NK-92 treated with Interleukin-12 subunit alpha and Interleukin-12 subunit beta, amount 100 ng/mL, for 24 hours (cell line): ENCODE measurements around the gene SIRT7.
A peak's percentile ranks its signal among the peaks of the same experiment; 100 is the strongest.
"Not testable (repeated sequence)": the region's sequence is repeated elsewhere in the genome, so short reads cannot be mapped to it uniquely, and the experiment has no call there.

Experiments used
- DNase-seq: peaks from one replicate; lab custom pipeline; 2025; lab: John Stamatoyannopoulos, UW

SIRT7 gene

DNA sequence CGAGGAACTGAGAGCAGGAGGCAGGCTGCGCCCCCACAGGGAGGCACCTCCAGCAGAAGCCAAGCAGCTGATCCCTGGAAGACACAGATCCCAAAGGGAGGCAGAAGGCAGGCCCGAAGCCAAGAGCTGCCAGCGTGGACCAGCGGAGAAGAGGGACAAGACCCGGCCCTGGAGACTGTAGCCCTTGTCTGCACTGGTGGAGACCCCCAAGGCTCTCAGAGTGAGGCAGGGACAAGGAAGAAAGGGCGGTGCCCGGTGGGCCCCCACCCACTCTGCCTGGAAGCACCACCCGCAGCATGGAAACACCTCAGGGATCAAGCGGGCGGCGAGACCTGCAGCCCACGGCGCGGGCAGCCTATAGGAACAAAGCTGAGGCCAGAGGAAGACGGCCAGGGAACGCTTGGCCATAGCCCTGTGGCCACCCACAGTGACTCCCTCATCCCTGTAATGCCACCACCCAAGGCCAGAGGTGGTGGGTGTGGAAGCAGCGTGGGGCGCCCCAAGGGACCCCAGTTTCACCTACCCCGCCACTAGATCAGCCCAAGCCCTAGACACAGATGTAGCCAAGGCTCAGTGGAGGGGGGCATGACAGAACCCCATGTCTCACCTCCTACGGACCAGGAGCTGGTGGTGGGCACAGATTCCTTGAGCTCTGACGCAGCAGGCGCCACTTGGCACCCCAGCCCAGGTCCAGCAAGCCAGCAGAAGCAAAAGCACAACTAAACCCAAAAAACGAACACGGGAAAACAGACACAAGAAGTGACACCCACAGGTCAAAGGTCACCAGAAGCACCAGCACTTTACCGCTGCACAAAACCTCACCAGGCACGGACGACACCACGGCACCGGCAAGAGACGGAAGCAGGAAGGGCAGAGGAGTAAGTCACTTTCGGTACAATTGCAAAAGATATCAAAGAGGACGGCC, 2.9 kb upstream of the SIRT7 start:
- DNase-seq: no peak

- no peak for DNase-seq
Measured at GRCh38 chr17:81918832-81919545, 1.0 kb upstream of the SIRT7 start.

DNA sequence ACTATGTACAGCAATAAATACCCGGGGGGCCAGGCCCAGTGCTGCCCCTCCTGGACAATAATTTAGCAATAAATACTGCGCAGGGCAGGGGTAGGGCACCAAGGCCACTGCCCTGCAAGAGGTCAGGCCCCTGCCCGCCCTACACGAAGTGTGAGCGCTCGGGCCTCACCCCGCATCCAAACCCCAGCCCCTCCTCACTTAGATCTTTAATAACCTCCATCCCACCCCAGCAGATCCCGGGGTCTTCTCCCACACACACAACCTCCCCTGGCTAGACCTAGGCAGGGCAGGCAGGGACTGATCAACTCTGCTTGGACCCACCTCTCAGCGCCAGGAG, 325 bp upstream of the SIRT7 start:
- not testable (repeated sequence) for DNase-seq

- DNase-seq: no peak
Measured at GRCh38 chr17:81916234-81917001, 1.6 kb downstream of the SIRT7 start.

DNA sequence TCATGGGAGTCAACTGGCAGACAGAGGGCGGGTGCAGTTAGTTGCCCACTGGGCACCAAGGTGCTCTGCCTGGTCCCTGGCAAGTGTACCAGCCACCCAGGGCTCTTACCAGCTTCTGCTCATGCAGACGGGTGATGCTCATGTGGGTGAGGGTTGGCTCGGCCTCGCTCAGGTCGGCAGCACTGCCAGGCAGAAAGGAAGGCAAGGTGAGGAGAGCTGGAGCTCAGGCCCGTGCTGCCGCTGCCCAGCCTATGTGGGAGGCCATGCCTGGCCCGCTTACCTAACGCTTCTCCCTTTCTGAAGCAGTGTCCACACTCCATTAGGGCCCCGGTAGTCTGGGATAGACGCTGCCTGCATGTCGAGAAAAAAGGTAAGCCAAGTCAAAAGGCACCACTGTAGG, 2.6 kb downstream of the SIRT7 start:
- no peak for DNase-seq

DNA sequence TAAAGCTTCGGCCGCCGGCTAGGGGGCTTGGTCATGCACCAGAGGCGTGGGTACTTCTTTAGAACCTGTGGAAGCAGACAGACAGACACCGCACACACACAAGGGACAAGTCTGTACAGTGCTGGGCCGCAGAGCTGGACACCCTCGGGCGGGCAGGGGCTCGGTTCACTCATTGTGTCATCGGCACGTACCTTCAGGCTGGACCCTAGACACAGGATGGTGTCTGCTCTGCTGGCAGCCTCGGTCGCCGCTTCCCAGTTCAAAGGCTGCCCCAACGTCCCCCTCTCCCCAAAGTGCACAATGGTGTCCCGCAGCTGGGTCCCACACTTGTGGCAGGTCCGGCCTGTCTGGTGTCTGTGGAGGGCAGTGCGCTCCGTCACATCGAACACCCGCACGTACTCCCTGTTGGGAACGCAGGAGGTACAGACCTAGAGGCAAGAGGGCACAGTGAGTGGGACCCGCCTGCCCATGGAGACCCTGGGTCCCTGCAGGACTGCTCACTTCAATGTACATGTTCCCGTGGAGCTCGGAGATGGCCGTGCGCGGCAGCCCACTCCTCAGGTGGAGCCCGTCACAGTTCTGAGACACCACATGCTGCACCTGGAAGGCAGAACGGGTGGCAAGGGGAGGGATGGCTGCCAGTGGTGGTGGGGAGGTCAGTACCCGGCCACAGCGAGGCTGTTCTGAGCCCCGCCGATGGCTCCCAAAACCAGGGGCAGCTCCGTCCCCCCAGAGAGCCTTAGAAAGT, 3.7 kb downstream of the SIRT7 start:
- no peak for DNase-seq

DNA sequence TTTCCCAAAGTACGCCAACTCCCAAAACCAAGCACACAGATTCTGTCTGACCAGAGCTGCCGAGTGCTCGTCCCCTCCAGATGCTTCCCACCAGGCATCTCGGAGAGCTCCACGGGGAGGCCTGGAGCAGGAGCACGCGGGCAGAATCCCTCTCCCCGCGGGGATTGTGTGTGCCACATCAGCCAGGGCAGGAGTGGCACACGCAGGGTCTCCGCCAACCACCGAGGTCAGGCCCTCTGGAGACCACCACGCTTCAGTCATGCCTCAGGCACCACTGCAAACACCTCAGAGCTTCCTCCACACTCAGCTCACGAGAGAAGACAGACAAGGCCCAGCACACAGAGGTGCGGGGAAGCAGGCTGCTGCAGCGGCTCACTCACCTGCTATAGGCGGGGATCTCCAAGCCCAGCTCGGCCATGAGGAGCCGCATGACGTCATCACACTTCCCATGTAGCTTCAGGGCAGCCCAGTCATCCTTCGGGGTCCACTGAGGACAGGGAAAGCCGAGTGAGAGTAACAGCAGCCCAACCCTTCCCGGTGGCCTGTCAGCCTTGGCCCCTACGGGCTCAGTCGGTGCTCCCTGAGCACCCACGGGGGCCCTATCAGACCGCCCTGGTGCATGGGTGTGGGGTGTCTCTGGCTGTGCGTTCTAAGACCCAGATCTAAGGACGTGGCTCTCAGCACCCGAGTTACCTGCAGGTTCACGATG, 4.4 kb downstream of the SIRT7 start:
- no peak for DNase-seq

DNA sequence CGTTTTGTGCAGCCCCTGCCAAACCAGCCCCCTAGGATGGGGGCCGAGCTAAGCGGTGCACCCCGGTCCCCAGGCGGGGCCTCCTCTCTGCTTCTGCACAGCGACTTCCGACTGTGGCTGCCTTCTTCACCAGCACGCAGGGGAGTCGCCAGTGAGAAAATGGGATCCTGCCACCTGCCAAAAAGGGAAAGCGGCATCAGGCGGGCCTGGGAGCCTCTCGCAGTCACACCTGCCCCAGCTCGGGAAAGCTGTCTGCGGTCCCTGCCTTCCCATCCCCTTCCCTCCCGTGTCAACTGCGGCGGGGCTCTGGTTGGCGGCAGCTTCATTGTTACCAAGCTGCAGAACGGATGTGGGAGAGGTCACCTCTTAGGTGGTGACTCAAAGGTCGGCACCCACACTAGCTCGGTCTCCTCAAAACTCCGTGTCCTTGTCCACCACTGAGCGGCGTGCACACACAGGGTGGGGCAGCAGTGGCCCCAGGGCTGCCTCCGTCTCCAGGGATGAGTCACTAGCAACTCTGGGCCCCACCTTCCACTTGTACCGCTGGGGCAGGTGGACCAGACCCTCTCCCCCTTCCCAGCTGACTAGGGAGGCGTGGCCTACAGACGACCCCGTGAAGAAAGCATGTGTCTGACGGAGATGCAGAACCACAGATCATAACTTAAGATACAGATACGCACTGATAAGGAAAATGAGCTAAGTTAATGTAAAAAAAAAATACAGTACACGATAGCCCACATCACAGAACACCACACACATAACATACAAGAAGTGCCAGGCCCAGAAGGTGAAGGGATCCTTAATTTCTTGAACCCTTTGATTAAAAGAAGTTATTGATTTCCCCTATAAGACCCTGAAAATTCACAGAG, 5.3 kb downstream of the SIRT7 start:
- DNase-seq: no peak

DNA sequence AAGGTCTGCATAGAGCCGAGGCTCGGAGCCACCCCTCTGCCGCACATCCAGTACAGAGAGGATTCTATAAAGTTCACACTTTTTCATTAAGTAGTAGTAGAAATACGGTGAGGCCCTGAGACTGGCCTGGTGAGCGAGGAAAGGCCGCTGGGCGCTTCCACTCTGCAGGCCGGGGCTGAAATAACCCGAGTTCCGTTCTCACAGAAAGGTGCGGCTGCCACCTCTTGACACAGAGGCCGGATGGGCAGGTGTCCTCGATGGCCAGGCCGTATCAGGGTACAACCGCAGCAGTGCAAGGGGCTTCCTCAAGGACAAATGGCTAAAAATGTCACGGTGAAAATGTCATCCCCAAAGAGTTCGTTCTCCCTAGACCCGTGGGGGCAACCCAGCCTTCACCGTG, 6.0 kb downstream of the SIRT7 start:
- no peak for DNase-seq

DNA sequence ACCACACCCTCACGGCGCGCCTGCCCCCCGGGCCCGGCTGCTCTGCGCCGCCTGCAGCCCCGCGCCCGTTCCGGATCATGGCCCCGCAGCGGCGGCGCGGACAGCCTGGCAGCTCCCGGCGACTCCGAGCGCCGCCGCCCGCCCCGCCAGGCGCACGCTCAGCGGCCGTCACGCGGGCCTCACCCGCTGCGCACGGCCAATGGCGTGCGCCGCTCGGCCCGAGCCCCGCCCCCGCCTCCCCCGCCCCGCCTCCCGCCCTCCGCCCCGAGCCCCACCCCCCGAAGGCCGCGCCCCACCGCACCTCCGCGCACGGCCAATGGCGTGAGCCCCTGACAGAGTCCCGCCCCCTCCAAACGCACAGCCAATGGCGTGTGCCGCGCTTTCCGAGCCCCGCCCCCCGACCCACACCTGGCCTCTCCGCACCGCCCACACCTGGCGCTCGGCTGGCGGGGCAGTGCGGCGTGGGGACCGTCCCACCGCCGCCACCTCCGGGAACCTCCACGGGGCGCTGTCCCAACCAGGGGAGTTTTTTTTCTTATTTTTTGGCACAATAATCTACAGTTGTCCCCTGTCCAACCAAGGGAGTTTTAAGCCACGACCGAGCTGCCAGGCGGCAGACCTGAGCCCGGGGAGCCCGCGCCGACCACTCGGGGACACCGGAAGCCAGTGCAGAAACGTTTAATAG, 6.6 kb downstream of the SIRT7 start, which contains the start of gene PCYT2:
Gene PCYT2, minus strand, starts transcription at position 123 of the 685 bp plus-strand sequence. Its CDS starts 44 bp downstream, at position 79.
- DNase-seq: peak; percentile 86

- DNase-seq: no peak
Measured at GRCh38 chr17:81910840-81911276, 7.1 kb downstream of the SIRT7 start.

GRCh38 chr17:81909966-81910839, 7.8 kb downstream of the SIRT7 start:
- DNase-seq: no peak

DNA sequence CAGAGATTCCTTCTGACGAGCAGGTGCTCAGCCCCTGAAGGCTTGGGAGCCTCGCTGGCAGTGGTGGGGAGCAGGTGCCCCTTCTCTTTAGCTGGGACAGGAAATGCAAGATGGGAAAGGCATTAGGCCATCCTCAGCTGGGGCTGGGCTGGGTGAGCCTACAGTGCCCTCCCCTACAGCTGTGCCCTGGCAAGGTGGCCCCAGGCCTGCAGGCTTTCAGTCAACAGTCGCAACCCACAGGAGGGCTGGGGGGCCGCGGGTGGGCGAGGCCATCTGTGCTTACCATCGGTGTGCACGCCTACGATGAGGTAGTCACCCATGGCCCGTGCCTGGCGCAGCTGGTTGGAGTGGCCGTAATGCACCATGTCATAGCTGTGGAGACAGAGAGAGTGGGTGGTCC, 8.7 kb downstream of the SIRT7 start:
- no peak for DNase-seq

- no peak for DNase-seq
Measured at GRCh38 chr17:81908793-81909192, 9.2 kb downstream of the SIRT7 start.

DNA sequence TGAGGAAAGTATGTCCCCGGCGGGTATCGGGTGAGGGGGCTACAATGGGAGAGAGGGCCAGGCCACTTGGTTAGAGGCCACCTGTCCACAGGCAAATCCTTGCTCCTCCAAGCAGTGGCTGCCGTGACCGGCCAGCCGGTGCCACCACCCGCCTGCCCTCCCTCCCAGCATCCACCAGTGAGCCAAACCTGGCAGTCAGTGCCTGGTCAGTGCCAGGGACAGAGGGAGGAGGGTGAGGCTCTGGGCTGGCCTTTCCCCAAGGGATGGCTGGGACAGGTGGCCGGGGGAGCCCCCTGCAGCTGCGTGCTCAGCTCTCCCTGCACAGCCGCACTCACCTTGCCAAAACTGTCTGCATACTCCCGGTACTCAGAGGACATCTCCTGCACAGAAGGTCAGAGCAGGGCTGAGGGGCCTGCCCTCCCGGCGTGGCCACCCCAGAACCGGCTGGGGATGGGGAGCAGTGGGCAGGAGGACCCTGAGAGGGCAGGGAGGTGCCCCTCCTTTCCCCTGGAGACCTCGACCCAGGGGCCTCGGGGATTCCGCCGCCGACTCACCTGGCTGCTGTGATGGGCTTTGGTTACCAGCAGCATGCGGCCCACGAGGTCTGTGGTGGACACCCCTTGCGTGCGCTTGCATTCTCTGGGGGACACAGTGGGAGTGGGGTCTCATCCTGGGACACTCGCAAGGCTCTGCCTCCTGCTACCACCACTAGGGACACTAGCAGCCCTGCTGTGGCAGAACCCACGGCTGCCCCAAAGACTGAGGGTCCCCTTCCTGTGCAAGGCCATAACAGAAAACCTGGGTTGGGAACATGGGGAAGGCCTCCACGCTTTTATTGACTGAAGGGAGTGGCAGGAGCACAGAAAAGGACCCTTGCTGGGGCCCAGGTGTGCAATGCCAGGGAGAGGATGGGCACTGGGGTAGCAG, 10.5 kb downstream of the SIRT7 start:
- no peak for DNase-seq

GRCh38 chr17:81906476-81907218, 11.3 kb downstream of the SIRT7 start:
- DNase-seq: no peak

DNA sequence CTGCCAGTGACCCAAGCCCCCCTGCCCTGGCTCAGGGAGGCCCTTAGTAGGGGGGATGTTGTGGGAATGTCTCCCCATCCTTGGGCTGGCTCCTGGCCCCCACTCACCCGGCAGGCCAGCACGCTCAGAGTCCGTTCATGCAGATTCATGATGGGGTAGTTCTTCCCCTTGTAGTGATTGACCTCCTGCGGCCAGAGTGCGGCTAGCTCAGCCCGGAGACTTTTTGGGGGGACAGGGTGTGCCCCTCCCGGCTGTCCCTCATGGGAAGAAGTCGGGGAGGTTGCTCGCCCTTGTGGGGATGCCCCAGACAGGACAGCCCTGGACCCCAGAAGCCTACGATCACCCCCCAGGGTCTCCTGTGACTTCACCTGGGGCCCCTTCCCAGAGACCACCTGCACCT, 12.0 kb downstream of the SIRT7 start:
- no peak for DNase-seq
